Mammary epithelial cell (primary cell): ENCODE measurements around the gene SLC5A9.
"Not testable (repeated sequence)": the region's sequence is repeated elsewhere in the genome, so short reads cannot be mapped to it uniquely, and the experiment has no call there.

ENCODE experiments used
- EZH2 ChIP-seq: IDR thresholded peaks from 2 replicates; pipeline ENCODE4 v1.6.1; 2012; ENCODE audit warnings: low read length, inconsistent platforms, borderline replicate concordance
- TF ChIP-seq, protein P1 (sequence below), 2 donors: IDR thresholded peaks in 1 of 2; conservative IDR thresholded peaks in 1 of 2; 2 replicates each; pipeline ENCODE4 v1.5.1; 2011 to 2012; ENCODE audit warnings: inconsistent platforms in 2 of 2, low read length in 2 of 2, mild to moderate bottlenecking in 2 of 2, control low read depth in 1 of 2, low read depth in 1 of 2; ENCODE audit not compliant: insufficient read depth in 1 of 2; ENCODE audit errors: extremely low read depth in 1 of 2

DNA sequence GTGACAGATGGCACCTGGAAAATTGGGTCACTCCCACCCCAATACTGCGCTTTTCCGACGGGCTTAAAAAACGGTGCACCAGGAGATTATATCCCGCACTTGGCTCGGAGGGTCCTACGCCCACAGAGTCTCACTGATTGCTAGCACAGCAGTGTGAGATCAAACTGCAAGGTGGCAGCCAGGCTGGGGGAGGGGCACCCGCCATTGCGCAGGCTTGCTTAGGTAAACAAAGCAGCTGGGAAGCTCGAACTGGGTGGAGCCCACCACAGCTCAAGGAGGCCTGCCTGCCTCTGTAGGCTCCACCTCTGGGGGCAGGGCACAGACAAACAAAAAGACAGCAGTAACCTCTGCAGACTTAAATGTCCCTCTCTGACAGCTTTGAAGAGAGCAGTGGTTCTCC is 54.9 kb downstream of the SLC5A9 start:
- TF ChIP-seq, protein P1, sequence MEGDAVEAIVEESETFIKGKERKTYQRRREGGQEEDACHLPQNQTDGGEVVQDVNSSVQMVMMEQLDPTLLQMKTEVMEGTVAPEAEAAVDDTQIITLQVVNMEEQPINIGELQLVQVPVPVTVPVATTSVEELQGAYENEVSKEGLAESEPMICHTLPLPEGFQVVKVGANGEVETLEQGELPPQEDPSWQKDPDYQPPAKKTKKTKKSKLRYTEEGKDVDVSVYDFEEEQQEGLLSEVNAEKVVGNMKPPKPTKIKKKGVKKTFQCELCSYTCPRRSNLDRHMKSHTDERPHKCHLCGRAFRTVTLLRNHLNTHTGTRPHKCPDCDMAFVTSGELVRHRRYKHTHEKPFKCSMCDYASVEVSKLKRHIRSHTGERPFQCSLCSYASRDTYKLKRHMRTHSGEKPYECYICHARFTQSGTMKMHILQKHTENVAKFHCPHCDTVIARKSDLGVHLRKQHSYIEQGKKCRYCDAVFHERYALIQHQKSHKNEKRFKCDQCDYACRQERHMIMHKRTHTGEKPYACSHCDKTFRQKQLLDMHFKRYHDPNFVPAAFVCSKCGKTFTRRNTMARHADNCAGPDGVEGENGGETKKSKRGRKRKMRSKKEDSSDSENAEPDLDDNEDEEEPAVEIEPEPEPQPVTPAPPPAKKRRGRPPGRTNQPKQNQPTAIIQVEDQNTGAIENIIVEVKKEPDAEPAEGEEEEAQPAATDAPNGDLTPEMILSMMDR (conservative IDR thresholded peaks at IDR 0.05 in 1 of 2, IDR thresholded peaks at IDR 0.05 in 1 of 2; ENCODE audit: extremely low read depth in 1 of 2, insufficient read depth in 1 of 2, low read depth in 1 of 2, low read length in 2 of 2) = not testable (repeated sequence)
- not testable (repeated sequence) for TF ChIP-seq EZH2
